NCI-H526 (cell line): ENCODE results near the gene NAV2.

Experiments used
- DNase-seq, 2 experiments: peaks; one replicate each; lab custom pipeline; 2025; lab: John Stamatoyannopoulos, UW

NAV2 gene

GRCh38 chr11:19862091-19862490 lies 149.5 kb downstream of the NAV2 start:
- DNase-seq: no peak

GRCh38 chr11:19864141-19865140 lies 151.8 kb downstream of the NAV2 start:
- DNase-seq: peak; percentile 98 to 99

- DNase-seq: no peak
Observed at GRCh38 chr11:19866037-19866436, 153.4 kb downstream of the NAV2 start.

GRCh38 chr11:19866521-19866920 lies 153.9 kb downstream of the NAV2 start:
- no peak for DNase-seq

GRCh38 chr11:19867064-19867463 lies 154.4 kb downstream of the NAV2 start:
- DNase-seq: peak; percentile 41 to 52

- peak in 1 of 2 experiments; percentile 11 for DNase-seq
Observed at GRCh38 chr11:19868281-19868821, 155.7 kb downstream of the NAV2 start.

GRCh38 chr11:19868871-19869270 lies 156.2 kb downstream of the NAV2 start:
- DNase-seq: no peak

GRCh38 chr11:19869466-19869865 lies 156.8 kb downstream of the NAV2 start:
- peak; percentile 66 to 89 for DNase-seq

GRCh38 chr11:19869946-19870589 lies 157.4 kb downstream of the NAV2 start:
- DNase-seq: peak; percentile 14 to 75

- DNase-seq: no peak
Observed at GRCh38 chr11:19871531-19871930, 158.9 kb downstream of the NAV2 start.

- DNase-seq: peak; percentile 90 to 92
Observed at GRCh38 chr11:19872512-19873145, 160.0 kb downstream of the NAV2 start.

- no peak for DNase-seq
Observed at GRCh38 chr11:19873730-19874129, 161.1 kb downstream of the NAV2 start.

GRCh38 chr11:19874266-19874665 lies 161.6 kb downstream of the NAV2 start:
- no peak for DNase-seq

GRCh38 chr11:19876750-19877149 lies 164.1 kb downstream of the NAV2 start:
- DNase-seq: no peak

- DNase-seq: no peak
Observed at GRCh38 chr11:19878520-19878919, 165.9 kb downstream of the NAV2 start.

GRCh38 chr11:19879307-19880087 lies 166.9 kb downstream of the NAV2 start:
- no peak for DNase-seq

- DNase-seq: no peak
Observed at GRCh38 chr11:19880088-19880345, 167.4 kb downstream of the NAV2 start.

- DNase-seq: peak; percentile 90 to 94
Observed at GRCh38 chr11:19881177-19881576, 168.5 kb downstream of the NAV2 start.

GRCh38 chr11:19882356-19882755 lies 169.7 kb downstream of the NAV2 start:
- no peak for DNase-seq

- DNase-seq: no peak
Observed at GRCh38 chr11:19886498-19886897, 173.9 kb downstream of the NAV2 start.

- DNase-seq: no peak
Observed at GRCh38 chr11:19887842-19888241, 175.2 kb downstream of the NAV2 start.

- no peak for DNase-seq
Observed at GRCh38 chr11:19889531-19889930, 176.9 kb downstream of the NAV2 start.
